ENCODE results near the gene PPIAL4G.
"Not testable (repeated sequence)": the region's sequence is repeated elsewhere in the genome, so short reads cannot be mapped to it uniquely, and the experiment has no call there.

PPIAL4G gene

GRCh38 chr1:148483029-148483428 lies at the start of gene PPIAL4G:
TSS of gene PPIAL4G (minus strand) at chr1:148483302. CDS start at chr1:148483252, 50 bp downstream.
- DNase-seq, result not testable (repeated sequence)

GRCh38 chr1:148532158-148532557 lies 49.1 kb upstream of the PPIAL4G start:
- not testable (repeated sequence) for DNase-seq

- DNase-seq, result not testable (repeated sequence)
Observed at GRCh38 chr1:148529101-148529567, 46.0 kb upstream of the PPIAL4G start.

- DNase-seq, result not testable (repeated sequence)
Observed at GRCh38 chr1:148528591-148528990, 45.5 kb upstream of the PPIAL4G start.

GRCh38 chr1:148526587-148526986 lies 43.5 kb upstream of the PPIAL4G start:
- not testable (repeated sequence) for DNase-seq

- not testable (repeated sequence) for DNase-seq
Observed at GRCh38 chr1:148523205-148524144, 40.4 kb upstream of the PPIAL4G start.

- DNase-seq, result not testable (repeated sequence)
Observed at GRCh38 chr1:148522561-148523204, 39.6 kb upstream of the PPIAL4G start.

- DNase-seq, result not testable (repeated sequence)
Observed at GRCh38 chr1:148522072-148522471, 39.0 kb upstream of the PPIAL4G start.

- DNase-seq, result not testable (repeated sequence)
Observed at GRCh38 chr1:148514310-148514709, 31.2 kb upstream of the PPIAL4G start.

GRCh38 chr1:148512571-148513184 lies 29.6 kb upstream of the PPIAL4G start:
- peak; percentile 34 to 38 for DNase-seq

- DNase-seq, result not testable (repeated sequence)
Observed at GRCh38 chr1:148493933-148494332, 10.8 kb upstream of the PPIAL4G start.

- not testable (repeated sequence) for DNase-seq
Observed at GRCh38 chr1:148481134-148481533, 2.0 kb downstream of the PPIAL4G start.

- not testable (repeated sequence) for DNase-seq
Observed at GRCh38 chr1:148459694-148460093, 23.4 kb downstream of the PPIAL4G start.

GRCh38 chr1:148458901-148459581 lies 24.1 kb downstream of the PPIAL4G start:
- DNase-seq, result peak in 1 of 2 experiments; percentile 19

- DNase-seq, result not testable (repeated sequence)
Observed at GRCh38 chr1:148458398-148458797, 24.7 kb downstream of the PPIAL4G start.

- not testable (repeated sequence) for DNase-seq
Observed at GRCh38 chr1:148452845-148453244, 30.3 kb downstream of the PPIAL4G start.

GRCh38 chr1:148439654-148440325 lies 43.3 kb downstream of the PPIAL4G start:
- DNase-seq, result not testable (repeated sequence)

GRCh38 chr1:148435406-148435805 lies 47.7 kb downstream of the PPIAL4G start:
- no peak for DNase-seq

GRCh38 chr1:148434832-148435231 lies 48.3 kb downstream of the PPIAL4G start:
- DNase-seq, result no peak

- DNase-seq, result not testable (repeated sequence)
Observed at GRCh38 chr1:148432916-148433317, 50.2 kb downstream of the PPIAL4G start.
